ENCODE data around the gene HTT-AS.
"Not testable (repeated sequence)": the region's sequence is repeated elsewhere in the genome, so short reads cannot be mapped to it uniquely, and the experiment has no call there.

The HTT-AS gene

GRCh38 chr4:3074078-3074845 is at the start of gene HTT-AS, which contains the start of gene HTT:
TSS of gene HTT-AS (minus strand) at chr4:3074538.
TSS of gene HTT (plus strand) at chr4:3074681. CDS start at chr4:3074826, 145 bp downstream.
- DNase-seq, result peak; percentile 99

- no peak for DNase-seq
Observed at GRCh38 chr4:3123181-3123671, 48.9 kb upstream of the HTT-AS start.

GRCh38 chr4:3122081-3122563 is 47.8 kb upstream of the HTT-AS start:
- no peak for DNase-seq

- no peak for DNase-seq
Observed at GRCh38 chr4:3121596-3121995, 47.3 kb upstream of the HTT-AS start.

- no peak for DNase-seq
Observed at GRCh38 chr4:3121110-3121509, 46.8 kb upstream of the HTT-AS start.

GRCh38 chr4:3119464-3119863 is 45.1 kb upstream of the HTT-AS start:
- DNase-seq, result no peak

- no peak for DNase-seq
Observed at GRCh38 chr4:3118312-3118711, 44.0 kb upstream of the HTT-AS start.

- DNase-seq, result no peak
Observed at GRCh38 chr4:3116955-3117354, 42.6 kb upstream of the HTT-AS start.

GRCh38 chr4:3115637-3116270 is 41.4 kb upstream of the HTT-AS start:
- no peak for DNase-seq

GRCh38 chr4:3114377-3114776 is 40.0 kb upstream of the HTT-AS start:
- DNase-seq, result no peak

- DNase-seq, result no peak
Observed at GRCh38 chr4:3112609-3113469, 38.5 kb upstream of the HTT-AS start.

- no peak for DNase-seq
Observed at GRCh38 chr4:3112201-3112600, 37.9 kb upstream of the HTT-AS start.

- DNase-seq, result no peak
Observed at GRCh38 chr4:3111461-3111860, 37.1 kb upstream of the HTT-AS start.

GRCh38 chr4:3108211-3108610 is 33.9 kb upstream of the HTT-AS start:
- no peak for DNase-seq

- no peak for DNase-seq
Observed at GRCh38 chr4:3107691-3108121, 33.4 kb upstream of the HTT-AS start.

GRCh38 chr4:3107271-3107670 is 32.9 kb upstream of the HTT-AS start:
- no peak for DNase-seq

- peak; percentile 90 for DNase-seq
Observed at GRCh38 chr4:3106339-3107186, 32.2 kb upstream of the HTT-AS start.

- no peak for DNase-seq
Observed at GRCh38 chr4:3098346-3098745, 24.0 kb upstream of the HTT-AS start.

- DNase-seq, result no peak
Observed at GRCh38 chr4:3096202-3096601, 21.9 kb upstream of the HTT-AS start.

GRCh38 chr4:3094701-3095100 is 20.4 kb upstream of the HTT-AS start:
- not testable (repeated sequence) for DNase-seq

GRCh38 chr4:3091464-3091863 is 17.1 kb upstream of the HTT-AS start:
- DNase-seq, result no peak

Data from stimulated activated CD4-positive, alpha-beta T cell treated with anti-CD3 and anti-CD28 coated beads, Interleukin-12 subunit alpha, Interleukin-12 subunit beta, amount 100 ng/mL, for 4 hours (primary cell).